Stimulated activated CD8-positive, alpha-beta memory T cell treated with anti-CD3 and anti-CD28 coated beads, Interleukin-7, amount 100 ng/mL, for 24 hours (primary cell): ENCODE data around the gene REEP1.
"Not testable (repeated sequence)": the region's sequence is repeated elsewhere in the genome, so short reads cannot be mapped to it uniquely, and the experiment has no call there.

Experiments
- DNase-seq: peaks from one replicate; pipeline ENCODE4 v3.0.0-alpha.2; 2020; ENCODE audit warnings: low read depth

Gene REEP1

GRCh38 chr2:86243950-86244733 is 93.3 kb downstream of the REEP1 start:
- DNase-seq, result no peak

GRCh38 chr2:86243272-86243671 is 94.2 kb downstream of the REEP1 start:
- no peak for DNase-seq

GRCh38 chr2:86241611-86242010 is 95.8 kb downstream of the REEP1 start:
- DNase-seq, result no peak

GRCh38 chr2:86240251-86240650 is 97.2 kb downstream of the REEP1 start:
- no peak for DNase-seq

- DNase-seq, result no peak
Measured at GRCh38 chr2:86239745-86240144, 97.7 kb downstream of the REEP1 start.

GRCh38 chr2:86239326-86239725 is 98.1 kb downstream of the REEP1 start:
- no peak for DNase-seq

GRCh38 chr2:86238354-86238753 is 99.1 kb downstream of the REEP1 start:
- DNase-seq, result no peak

GRCh38 chr2:86237172-86237571 is 100.3 kb downstream of the REEP1 start:
- no peak for DNase-seq

- DNase-seq, result no peak
Measured at GRCh38 chr2:86235196-86235980, 102.0 kb downstream of the REEP1 start.

GRCh38 chr2:86234563-86235131 is 102.8 kb downstream of the REEP1 start:
- no peak for DNase-seq

GRCh38 chr2:86233436-86233835 is 104.0 kb downstream of the REEP1 start:
- DNase-seq, result no peak

GRCh38 chr2:86232910-86233309 is 104.5 kb downstream of the REEP1 start:
- no peak for DNase-seq

- DNase-seq, result no peak
Measured at GRCh38 chr2:86232373-86232784, 105.0 kb downstream of the REEP1 start.

GRCh38 chr2:86231680-86232372 is 105.6 kb downstream of the REEP1 start:
- DNase-seq, result no peak

GRCh38 chr2:86230961-86231360 is 106.5 kb downstream of the REEP1 start:
- DNase-seq, result no peak

GRCh38 chr2:86229221-86229620 is 108.2 kb downstream of the REEP1 start:
- DNase-seq, result no peak

GRCh38 chr2:86228574-86228973 is 108.9 kb downstream of the REEP1 start:
- not testable (repeated sequence) for DNase-seq

- no peak for DNase-seq
Measured at GRCh38 chr2:86227685-86228084, 109.7 kb downstream of the REEP1 start.

GRCh38 chr2:86226636-86227520 is 110.5 kb downstream of the REEP1 start:
- DNase-seq, result no peak

- DNase-seq, result no peak
Measured at GRCh38 chr2:86226070-86226469, 111.4 kb downstream of the REEP1 start.

- DNase-seq, result no peak
Measured at GRCh38 chr2:86225581-86225980, 111.8 kb downstream of the REEP1 start.
